Astrocyte (in vitro differentiated cells and primary cell): ENCODE data around the gene AGPAT4. TPM values are rescaled to one million over a fixed set of nuclear protein-coding genes. Genes with fewer than 3 reads are reported as not detected.

Experiments
- DNase-seq: peaks from one replicate; pipeline ENCODE4 v3.0.0-alpha.2; 2010; ENCODE audit warnings: low read depth
- FAIRE-seq: peaks from 2 replicates; lab custom pipeline; 2011; peaks lifted over from hg19 to GRCh38; lab: Jason Lieb, UNC
- H2AFZ ChIP-seq: 2 replicates; pipeline ENCODE4 v1.6.0; 2012; ENCODE audit warnings: low read depth, low read length, inconsistent platforms
- H3K27ac ChIP-seq: 2 replicates; pipeline ENCODE4 v1.5.1; 2011; ENCODE audit warnings: low read depth, low read length, inconsistent platforms
- H3K27me3 ChIP-seq: 2 replicates; pipeline ENCODE4 v1.6.0; 2011; ENCODE audit warnings: low read length, inconsistent platforms; ENCODE audit not compliant: insufficient read depth
- H3K36me3 ChIP-seq: 2 replicates; pipeline ENCODE4 v1.5.1; 2011; ENCODE audit warnings: low read length, inconsistent platforms; ENCODE audit not compliant: insufficient read depth
- H3K4me1 ChIP-seq: 2 replicates; pipeline ENCODE4 v1.5.1; 2011; ENCODE audit warnings: low read length, inconsistent platforms; ENCODE audit not compliant: insufficient read depth
- H3K4me2 ChIP-seq: 2 replicates; pipeline ENCODE4 v1.6.0; 2012; ENCODE audit warnings: low read length, inconsistent platforms
- H3K4me3 ChIP-seq: 2 replicates; pipeline ENCODE4 v1.5.1; 2011; ENCODE audit warnings: low read depth, mild to moderate bottlenecking, low read length, inconsistent platforms; ENCODE audit not compliant: insufficient read depth
- H3K79me2 ChIP-seq: 2 replicates; pipeline ENCODE4 v1.6.0; 2012; ENCODE audit warnings: mild to moderate bottlenecking, low read length, inconsistent platforms; ENCODE audit not compliant: insufficient read depth
- H3K9ac ChIP-seq: 2 replicates; pipeline ENCODE4 v1.6.0; 2012; ENCODE audit warnings: mild to moderate bottlenecking, low read length, inconsistent platforms
- H3K9me3 ChIP-seq: 2 replicates; pipeline ENCODE4 v1.5.1; 2012; ENCODE audit warnings: low read depth, mild to moderate bottlenecking, low read length, inconsistent platforms; ENCODE audit not compliant: insufficient read depth
- H4K20me1 ChIP-seq: 2 replicates; pipeline ENCODE4 v1.6.0; 2012; ENCODE audit warnings: low read length, inconsistent platforms; ENCODE audit not compliant: insufficient read depth
- H3K27ac Mint-ChIP-seq: one replicate; pipeline ENCODE4 v1.8.0; 2021; ENCODE audit warnings: mild to moderate bottlenecking, mixed read lengths; ENCODE audit not compliant: unreplicated experiment
- H3K27me3 Mint-ChIP-seq: one replicate; pipeline ENCODE4 v1.8.0; 2021; ENCODE audit warnings: low read depth, mixed read lengths; ENCODE audit not compliant: unreplicated experiment
- H3K36me3 Mint-ChIP-seq: one replicate; pipeline ENCODE4 v1.8.0; 2021; ENCODE audit warnings: low read depth, mixed read lengths; ENCODE audit not compliant: unreplicated experiment
- H3K4me1 Mint-ChIP-seq: one replicate; pipeline ENCODE4 v1.8.0; 2021; ENCODE audit warnings: low read depth, mixed read lengths; ENCODE audit not compliant: unreplicated experiment
- H3K4me3 Mint-ChIP-seq: one replicate; pipeline ENCODE4 v1.8.0; 2021; ENCODE audit warnings: mild to moderate bottlenecking, moderate library complexity, mixed read lengths; ENCODE audit not compliant: unreplicated experiment
- H3K9me3 Mint-ChIP-seq: one replicate; pipeline ENCODE4 v1.8.0; 2021; ENCODE audit warnings: mild to moderate bottlenecking, mixed read lengths; ENCODE audit not compliant: unreplicated experiment
- CTCF ChIP-seq: IDR thresholded peaks from 2 replicates; pipeline ENCODE4 v1.5.1; 2011; ENCODE audit warnings: low read depth, mild to moderate bottlenecking, inconsistent platforms, low read length, moderate library complexity; ENCODE audit not compliant: insufficient read depth
- EZH2 ChIP-seq: IDR thresholded peaks from 2 replicates; pipeline ENCODE4 v1.6.1; 2012; ENCODE audit warnings: mild to moderate bottlenecking, low read length, inconsistent platforms; ENCODE audit not compliant: insufficient read depth
- total RNA-seq: library from RNA; stranded (reverse); gene quantifications from 2 replicates; pipeline ENCODE4 v1.2.1, GENCODE V29; 2021

AGPAT4 gene
- total RNA-seq, 1 donor from 2014 or later = 27.2 TPM

DNA sequence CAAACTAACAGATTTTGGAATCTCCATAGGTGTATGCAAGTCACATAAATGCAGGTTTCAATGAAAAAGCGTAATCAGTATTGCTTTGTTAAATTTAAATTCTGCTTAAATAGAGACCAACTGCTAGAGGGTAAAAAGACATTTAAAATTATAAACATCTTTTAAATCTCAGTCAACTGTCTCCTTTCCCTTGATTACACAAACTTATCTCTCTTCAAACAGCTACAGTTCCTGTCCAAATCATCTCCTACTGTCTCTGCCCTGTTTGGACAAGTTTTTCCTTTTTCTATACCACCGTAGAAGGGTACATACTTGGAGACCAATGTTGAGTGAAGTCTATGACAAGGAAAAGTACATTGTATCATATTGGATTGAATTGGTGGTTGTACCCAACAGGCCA, 43.5 kb downstream of the AGPAT4 start:
- peaks cover 6% of the 10 kb centered on the region for H4K20me1 ChIP-seq
- Mint-ChIP-seq H3K36me3 (peaks cover 8% of the 10 kb centered on the region), H3K4me3 (no peak overlapping the region), H3K4me1 (peaks cover 62% of the 10 kb centered on the region), H3K27me3 (no peaks in the 10 kb centered on the region), H3K27ac (no peak overlapping the region), H3K9me3 (no peaks in the 10 kb centered on the region)
- H3K27me3 ChIP-seq = no peaks in the 10 kb centered on the region
- H2AFZ ChIP-seq = no peak overlapping the region
- H3K4me2 ChIP-seq = no peak overlapping the region
- no peak overlapping the region for H3K4me3 ChIP-seq
- H3K36me3 ChIP-seq = no peaks in the 10 kb centered on the region
- no peak overlapping the region for H3K27ac ChIP-seq
- H3K79me2 ChIP-seq = peaks cover 44% of the 10 kb centered on the region
- H3K9ac ChIP-seq = no peak overlapping the region
- H3K4me1 ChIP-seq = peaks cover 35% of the 10 kb centered on the region
- no peaks in the 10 kb centered on the region for H3K9me3 ChIP-seq
- TF ChIP-seq EZH2 (no peak), CTCF (no peak)
- DNase-seq (no peak), FAIRE-seq (no peak)

DNA sequence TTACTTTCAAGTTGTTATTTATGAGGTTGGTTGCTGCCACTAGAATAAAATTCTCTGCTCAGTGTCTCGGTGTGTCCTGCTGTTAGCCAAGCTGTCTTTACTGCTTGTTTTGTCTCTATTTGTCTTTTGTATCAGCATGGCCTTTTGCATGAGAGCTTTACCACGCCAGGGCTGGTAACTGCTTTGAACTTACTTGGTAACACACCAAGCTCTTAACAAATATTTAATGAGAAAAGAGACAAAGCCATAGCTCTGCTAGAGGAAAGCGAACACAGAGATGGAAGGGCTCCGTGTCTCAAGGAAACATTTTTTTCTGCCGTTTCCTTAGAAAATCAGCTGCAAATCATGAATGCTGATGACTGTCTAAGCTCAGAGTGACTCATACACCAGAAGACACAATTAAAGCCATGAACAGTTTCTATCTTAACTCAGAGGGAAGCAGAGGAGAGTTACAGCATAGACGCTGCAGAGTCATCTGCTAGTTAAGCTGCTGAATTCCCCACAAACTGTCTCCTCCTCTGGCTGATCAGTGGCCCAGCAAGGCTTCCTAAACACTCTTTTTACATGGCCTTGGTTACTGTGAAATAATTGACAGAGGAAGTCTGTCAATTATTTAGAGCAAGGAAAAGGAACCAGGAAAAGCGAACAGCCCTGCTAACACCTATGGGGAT, 44.8 kb downstream of the AGPAT4 start:
- Mint-ChIP-seq H3K4me1 (peaks cover 53% of the 10 kb centered on the region), H3K36me3 (peaks cover 11% of the 10 kb centered on the region), H3K9me3 (no peaks in the 10 kb centered on the region), H3K4me3 (peak overlapping the region; percentile 14), H3K27ac (peak overlapping the region; percentile 66), H3K27me3 (no peaks in the 10 kb centered on the region)
- Histone ChIP-seq H3K27ac (peak overlapping the region; percentile 85), H3K4me1 (peaks cover 26% of the 10 kb centered on the region), H4K20me1 (peaks cover 6% of the 10 kb centered on the region), H3K9me3 (no peaks in the 10 kb centered on the region), H3K9ac (peak overlapping the region; percentile 75), H3K4me2 (peak overlapping the region; percentile 76), H3K27me3 (no peaks in the 10 kb centered on the region), H3K79me2 (peaks cover 44% of the 10 kb centered on the region), H3K4me3 (peak overlapping the region; percentile 6), H3K36me3 (no peaks in the 10 kb centered on the region), H2AFZ (peak overlapping the region; percentile 47)
- TF ChIP-seq EZH2 (no peak), CTCF (no peak)
- FAIRE-seq = peak; percentile 96
- peak; percentile 91 for DNase-seq

DNA sequence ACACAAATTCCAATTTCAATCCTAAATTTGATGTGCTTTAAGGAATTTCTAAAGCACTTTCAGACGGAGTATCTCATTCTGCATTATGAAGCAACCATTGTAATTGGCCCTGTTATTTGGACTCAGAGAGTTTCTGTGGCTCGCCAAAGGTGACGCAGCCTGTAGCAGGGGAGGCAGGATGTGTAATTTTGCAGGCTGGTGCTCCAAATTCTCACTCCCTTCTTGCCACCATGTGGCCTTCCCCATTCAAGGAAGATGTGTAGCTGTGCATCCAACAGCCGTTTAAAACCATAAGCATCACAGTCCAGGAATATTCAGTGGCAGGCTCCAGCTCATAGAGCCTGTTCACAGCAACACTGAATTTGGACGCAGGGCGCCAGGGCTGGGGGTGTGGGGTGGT, 45.8 kb downstream of the AGPAT4 start:
- peaks cover 21% of the 10 kb centered on the region for H3K4me1 ChIP-seq
- peaks cover 43% of the 10 kb centered on the region for H3K79me2 ChIP-seq
- H3K27me3 ChIP-seq = no peaks in the 10 kb centered on the region
- peaks cover 5% of the 10 kb centered on the region for H4K20me1 ChIP-seq
- H3K36me3 Mint-ChIP-seq = peaks cover 16% of the 10 kb centered on the region
- H3K9me3 Mint-ChIP-seq = no peaks in the 10 kb centered on the region
- no peaks in the 10 kb centered on the region for H3K36me3 ChIP-seq
- no peak overlapping the region for H2AFZ ChIP-seq
- peak; percentile 29 for DNase-seq
- peak overlapping the region; percentile 76 for H3K4me2 ChIP-seq
- H3K9ac ChIP-seq = peak overlapping the region; percentile 75
- TF ChIP-seq CTCF (no peak), EZH2 (no peak)
- no peaks in the 10 kb centered on the region for H3K9me3 ChIP-seq
- no peak overlapping the region for H3K4me3 Mint-ChIP-seq
- peak overlapping the region; percentile 85 for H3K27ac ChIP-seq
- no peak overlapping the region for H3K4me3 ChIP-seq
- no peak for FAIRE-seq
- peak overlapping the region; percentile 70 for H3K27ac Mint-ChIP-seq
- H3K27me3 Mint-ChIP-seq = no peaks in the 10 kb centered on the region
- H3K4me1 Mint-ChIP-seq = peaks cover 44% of the 10 kb centered on the region
